GM19035 (cell line): ENCODE data around the gene MPP2.
"Not testable (repeated sequence)": the region's sequence is repeated elsewhere in the genome, so short reads cannot be mapped to it uniquely, and the experiment has no call there.

Experiments
- ATAC-seq: cut with Tn5 transposase; IDR thresholded peaks from one replicate; pipeline ENCODE4 v1.9.1; 2021; ENCODE audit not compliant: unreplicated experiment

The MPP2 gene

DNA sequence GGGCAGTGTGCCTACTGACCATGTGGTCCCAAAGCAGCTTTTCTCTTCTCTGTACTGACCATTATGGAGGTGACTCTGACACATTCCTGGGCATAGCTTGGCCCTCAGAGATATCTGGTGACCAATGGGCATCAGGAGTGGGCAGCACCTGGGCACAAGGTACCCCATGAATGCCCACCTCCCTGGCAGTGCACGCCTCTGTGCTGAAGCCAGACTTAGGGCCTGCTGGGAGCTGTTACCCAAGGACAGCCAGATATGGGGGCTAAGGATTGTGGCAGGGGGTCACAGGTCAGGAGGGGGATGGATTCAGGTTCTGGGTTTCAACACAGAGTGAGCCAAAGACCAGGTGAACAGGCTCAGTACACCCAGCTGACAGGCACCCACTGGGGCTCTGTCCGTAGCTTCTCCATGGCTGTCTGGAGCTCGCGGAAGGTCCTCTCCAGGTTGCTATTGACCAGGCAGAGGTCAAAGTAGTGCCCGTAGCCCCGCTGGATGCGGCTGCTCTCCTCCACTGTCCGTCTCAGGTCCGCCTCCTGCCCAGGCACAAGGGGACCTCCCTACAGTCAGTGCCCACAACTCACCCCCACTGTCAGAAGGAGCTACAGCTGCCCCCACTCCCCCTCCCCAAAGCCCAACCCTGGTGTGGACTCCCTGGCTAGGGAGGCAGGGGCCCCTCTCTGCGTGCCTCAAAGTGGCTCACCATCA is 29.7 kb downstream of the MPP2 start:
- ATAC-seq = no peak

DNA sequence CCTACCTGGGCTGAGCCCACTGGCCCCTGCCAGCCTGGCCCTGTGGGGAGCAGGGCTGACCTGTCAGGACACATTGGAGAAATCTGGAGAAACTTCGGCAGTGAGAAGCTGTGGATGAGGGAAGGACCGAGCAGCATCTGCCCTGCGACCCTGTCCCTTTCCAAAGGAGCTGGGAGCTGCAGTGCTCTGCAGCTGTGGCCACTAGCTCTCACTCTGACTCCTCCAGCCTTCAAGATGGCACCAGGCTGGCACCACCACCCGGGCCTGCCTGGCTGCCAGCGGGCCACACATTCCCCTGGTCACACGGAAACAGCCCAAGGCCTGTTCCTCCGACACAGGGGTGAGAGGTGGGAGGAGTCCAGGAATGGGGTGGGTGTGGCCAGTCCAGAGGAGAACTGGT is 30.3 kb downstream of the MPP2 start:
- ATAC-seq = no peak

DNA sequence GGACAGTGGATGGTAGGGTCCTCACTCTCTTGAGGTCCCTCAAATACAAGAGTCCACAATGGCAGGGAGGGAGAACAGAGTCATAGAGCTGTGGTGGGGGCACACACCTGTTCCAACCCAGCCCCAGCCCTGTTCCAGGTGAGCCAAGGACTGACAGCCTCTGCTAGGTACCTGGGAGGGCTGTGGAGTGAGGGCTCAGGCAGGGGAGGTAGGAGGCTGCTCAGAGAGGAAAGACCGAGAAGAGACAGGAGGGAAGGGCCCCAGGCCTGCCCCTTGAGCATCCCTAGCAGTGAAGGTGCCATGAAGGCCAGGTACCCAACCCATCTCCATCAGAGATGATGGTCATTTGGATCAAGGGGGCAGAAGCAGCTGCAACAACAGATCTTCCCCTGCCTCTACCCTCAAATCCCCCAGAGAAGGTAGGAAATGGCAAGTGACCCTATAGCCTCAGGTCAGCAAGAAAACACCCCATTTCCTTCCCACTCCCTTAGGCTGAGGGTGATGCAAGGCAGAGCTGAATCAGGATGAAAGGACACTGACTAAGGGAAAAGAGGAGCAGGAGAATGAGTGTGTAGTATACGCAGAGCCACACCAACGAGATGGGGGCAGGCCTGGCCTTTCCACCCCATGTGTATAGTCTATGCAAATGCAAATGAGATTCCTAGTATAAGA is 31.7 kb downstream of the MPP2 start:
- ATAC-seq = no peak

DNA sequence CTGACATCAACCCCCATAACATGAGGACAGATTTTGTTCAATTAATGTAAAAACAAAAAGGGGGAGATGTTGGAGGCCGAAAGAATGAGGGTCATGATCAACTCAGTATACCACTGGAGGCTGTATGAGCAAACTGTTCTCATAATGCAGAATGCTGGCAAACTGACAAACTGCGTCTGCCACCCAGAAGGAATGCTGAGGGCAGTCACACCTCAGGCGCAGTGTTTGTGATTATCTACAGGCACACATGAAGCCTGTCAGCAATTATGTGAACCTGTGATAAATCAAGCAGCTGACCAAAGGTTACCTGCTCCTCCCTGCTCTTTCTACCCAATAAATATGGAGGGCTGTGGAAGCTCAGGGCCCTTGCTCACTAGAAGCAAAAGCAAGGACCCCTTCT is 33.0 kb downstream of the MPP2 start:
- ATAC-seq = no peak

DNA sequence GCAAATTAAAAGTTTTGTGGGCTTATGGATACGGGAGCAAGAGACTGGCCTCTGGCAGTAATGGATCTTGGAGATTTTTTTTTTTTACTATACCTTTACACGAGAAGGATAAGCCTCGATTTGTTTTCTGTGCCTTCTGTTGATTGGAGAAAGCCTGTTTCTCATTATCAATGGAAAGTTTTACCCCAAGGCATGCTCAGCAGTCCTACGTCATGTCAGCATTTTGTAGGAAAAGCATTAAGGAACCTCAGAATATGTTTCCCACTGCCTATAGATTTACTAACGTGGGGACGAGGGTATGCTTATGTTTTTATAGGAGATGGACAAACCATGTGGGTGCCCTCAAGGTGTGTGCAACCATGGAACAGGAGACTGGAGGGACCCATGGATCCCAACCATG is 33.5 kb downstream of the MPP2 start:
- no peak for ATAC-seq

DNA sequence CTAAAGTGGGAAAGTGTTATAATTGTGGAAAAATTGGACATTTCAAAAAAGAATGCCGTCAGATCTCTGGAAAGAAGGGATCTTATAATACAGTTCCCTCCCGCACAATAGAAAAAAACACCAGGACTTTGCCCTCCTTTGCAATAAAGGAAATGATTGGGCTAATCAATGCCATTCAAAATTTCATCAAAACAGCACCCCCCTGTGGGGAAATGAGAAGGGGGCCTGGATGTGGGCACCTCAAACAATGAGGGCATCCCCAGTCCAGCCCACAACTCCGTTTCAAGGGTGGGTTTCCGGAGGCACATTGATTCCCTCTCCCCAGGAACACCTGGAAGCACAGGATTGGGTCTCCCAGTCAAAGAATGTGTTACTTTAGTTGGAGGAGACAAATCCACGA is 34.2 kb downstream of the MPP2 start:
- ATAC-seq = no peak

DNA sequence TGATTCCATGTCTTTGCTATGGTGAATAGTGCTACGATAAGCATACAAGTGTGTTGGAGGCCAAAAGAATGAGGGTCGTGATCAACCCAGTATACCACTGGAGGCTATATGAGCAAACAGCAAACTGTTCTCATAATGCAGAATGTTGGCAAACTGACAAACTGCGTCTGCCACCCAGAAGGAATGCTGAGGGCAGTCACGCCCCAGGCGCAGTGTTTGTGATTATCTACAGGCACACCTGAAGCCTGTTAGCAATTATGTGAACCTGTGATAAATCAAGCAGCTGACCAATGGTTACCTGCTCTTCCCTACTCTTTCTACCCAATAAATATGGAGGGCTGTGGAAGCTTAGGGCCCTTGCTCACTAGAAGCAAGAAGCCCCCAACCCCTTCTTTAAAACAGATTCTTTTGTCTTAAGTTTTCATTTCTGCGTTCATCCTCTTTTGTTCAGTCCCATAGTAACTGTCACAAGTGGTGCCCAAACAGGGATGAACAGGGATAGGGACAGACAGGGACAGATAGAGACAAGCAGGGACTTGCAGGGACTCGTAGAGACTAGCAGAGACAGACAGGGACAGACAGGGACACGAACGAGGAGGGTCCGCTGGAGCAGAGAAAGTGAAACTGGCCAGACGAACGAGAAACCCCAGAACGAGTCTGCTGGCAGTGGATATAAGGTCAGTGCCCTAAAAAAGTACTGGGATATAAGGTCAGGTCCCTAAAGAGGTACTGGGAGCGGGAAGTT is 35.2 kb downstream of the MPP2 start:
- ATAC-seq = no peak

DNA sequence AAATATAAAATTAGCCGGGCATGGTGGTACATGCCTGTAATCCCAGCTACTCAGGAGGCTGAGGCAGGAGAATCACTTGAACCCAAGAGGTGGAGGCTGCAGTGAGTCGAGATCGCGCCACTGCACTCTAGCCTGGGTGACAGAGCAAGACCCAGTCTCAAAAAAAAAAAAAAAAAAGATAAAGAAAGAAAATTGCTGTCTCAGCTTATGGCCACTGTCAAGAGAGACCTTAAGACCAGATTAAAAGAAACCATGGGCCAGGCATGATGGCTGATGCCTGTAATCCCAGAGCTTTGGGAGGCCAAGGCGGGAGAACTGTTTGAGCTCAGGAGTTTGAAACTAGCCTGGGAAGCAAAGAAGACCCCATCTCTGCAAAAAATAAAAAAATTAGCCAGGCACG is 38.3 kb downstream of the MPP2 start:
- not testable (repeated sequence) for ATAC-seq

DNA sequence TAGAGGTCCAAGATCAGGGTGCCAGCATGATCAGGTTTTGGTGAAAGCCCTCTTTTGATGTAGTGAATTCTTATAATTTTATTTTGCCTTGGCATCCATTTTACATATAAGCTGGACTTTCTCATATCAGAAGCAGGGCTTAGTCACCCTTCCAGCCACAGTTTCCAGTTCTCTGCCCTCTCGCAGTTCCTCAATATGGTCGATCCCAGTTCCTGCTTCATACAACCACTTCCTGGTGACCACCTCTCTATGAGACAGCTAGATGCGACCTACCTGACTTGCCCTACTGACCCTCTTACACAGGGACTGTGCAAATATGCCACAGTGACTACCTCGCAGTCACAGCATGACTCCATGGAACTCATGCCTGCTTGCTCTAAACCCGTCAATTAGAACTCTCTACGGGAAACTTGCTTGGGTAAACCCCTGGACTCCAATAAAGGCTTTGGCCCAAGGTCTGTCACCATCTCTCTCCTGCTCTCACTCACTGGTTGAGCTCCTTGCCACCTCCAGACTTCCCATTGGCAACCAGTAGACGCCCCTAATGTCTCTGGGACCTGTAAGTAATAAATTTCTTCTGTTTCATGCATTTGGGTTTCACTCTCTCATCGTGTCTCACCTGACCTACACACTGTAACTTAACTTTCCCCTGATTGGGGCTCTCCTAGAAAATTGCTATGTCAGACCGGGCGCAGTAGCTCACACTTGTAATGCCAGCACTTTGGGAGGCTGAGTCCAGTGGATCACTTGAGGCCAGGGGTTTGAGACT is 38.9 kb downstream of the MPP2 start:
- ATAC-seq = no peak

DNA sequence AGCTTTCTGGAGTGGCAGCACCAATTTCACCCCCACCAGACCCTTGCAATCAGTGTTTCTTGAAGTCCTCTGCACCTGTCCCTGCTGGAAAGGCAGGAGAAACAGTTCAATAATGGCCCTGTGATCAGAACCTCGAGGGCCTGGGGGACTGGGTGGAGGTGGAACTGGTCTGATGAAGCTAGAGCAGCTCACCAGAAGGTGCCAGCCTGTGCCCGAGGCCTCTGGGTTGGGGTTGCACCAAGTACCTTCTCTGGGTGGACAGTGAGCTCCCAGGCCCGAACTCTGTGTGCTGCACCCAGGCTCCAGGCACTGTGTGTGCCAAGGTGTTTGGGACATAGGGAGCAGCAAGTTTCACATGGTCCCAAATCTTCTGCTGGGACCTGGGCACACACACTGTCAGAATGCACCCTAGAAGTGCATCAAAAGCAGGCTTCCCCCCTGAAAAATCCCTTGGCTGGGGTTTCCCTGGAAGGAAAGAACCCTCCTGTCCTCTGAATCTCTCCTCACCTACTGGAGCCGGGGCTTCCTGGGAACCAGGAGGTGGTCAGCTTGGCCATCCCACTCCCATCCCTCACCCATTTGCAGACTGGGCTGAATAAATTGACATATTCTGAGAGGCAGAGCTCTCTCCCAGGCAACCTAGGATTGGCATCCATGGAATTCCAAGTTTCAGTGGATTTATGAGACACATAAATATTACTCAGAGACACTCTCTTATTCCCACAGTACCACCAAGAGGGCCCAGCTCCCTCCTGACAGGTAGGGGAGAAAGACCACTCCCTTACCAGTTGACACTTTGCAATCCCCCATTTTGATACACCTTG is 43.0 kb downstream of the MPP2 start:
- ATAC-seq = no peak

DNA sequence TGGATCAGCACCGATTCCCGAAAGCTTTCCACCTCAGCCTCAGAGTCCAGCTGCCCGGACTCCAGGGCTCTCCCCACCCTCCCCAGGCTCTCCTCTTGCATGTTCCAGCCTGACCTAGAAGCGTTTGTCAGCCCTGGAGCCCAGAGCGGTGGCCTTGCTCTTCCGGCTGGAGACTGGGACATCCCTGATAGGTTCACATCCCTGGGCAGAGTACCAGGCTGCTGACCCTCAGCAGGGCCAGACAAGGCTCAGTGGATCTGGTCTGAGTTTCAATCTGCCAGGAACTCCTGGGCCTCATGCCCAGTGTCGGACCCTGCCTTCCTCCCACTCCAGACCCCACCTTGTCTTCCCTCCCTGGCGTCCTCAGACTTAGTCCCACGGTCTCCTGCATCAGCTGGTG is 45.4 kb downstream of the MPP2 start:
- ATAC-seq = no peak

DNA sequence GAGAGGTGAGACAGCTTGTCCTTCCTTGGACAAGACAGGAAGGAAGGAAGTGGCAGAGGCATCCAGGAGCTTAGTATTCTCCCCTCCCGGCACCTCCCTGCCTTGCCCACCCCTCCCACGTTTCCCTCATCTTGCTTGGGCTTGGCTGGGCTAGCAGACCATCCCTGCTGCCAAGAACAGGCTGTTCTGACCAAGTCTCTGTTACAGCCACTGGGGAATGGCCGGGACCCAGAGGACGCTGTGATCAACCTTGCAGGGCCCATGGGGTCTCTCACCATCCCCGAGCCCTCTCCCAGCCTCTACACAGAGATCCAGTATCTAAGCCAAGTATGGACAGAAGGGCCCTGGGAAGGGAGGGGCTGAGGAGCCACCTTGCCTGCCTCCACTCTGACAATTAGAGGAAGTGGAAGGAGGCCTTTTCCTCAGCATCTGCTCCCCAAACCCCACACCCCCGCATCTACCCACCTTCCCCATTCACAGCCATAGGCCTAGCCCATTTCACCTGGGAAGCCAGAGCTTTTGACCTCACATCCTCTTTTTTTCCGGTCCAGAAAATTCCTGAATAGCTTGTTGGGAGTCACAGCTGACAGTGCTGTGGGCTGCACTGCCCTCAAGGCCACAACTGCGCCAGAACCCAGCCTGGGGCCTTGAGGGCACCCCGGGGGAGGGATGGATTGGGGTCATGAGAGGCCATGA is 46.3 kb downstream of the MPP2 start:
- ATAC-seq = no peak

DNA sequence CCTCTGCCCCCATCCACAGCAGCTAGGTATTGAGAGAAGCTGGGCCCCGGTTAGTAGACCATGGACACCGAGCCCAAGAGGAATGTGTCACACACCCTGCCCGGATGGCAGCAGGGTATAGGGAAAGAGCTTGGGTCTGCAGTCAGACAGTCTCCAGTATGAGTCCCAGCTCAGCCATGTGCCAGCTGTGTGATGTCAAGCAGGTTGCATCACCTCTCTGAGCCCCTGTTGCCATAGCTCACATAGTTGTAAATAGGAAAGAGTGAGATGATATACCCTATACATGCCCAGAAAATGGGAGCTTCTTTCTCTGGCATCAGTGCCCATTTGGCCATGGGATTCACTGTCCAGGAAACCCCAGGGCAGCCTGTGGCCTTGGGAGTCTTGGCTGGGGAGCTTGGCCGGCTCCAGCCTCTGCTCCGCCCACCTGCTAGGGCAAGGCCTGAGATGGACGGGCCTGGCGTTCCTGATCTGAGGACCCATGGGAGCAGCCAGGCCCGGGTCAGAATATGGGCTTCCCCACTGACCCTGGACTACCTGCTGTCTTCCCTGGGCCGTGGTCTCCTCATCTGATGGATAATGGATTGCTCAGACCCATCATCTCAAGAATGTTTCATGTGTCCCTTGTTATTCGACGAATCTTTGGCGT is 47.1 kb downstream of the MPP2 start:
- no peak for ATAC-seq

DNA sequence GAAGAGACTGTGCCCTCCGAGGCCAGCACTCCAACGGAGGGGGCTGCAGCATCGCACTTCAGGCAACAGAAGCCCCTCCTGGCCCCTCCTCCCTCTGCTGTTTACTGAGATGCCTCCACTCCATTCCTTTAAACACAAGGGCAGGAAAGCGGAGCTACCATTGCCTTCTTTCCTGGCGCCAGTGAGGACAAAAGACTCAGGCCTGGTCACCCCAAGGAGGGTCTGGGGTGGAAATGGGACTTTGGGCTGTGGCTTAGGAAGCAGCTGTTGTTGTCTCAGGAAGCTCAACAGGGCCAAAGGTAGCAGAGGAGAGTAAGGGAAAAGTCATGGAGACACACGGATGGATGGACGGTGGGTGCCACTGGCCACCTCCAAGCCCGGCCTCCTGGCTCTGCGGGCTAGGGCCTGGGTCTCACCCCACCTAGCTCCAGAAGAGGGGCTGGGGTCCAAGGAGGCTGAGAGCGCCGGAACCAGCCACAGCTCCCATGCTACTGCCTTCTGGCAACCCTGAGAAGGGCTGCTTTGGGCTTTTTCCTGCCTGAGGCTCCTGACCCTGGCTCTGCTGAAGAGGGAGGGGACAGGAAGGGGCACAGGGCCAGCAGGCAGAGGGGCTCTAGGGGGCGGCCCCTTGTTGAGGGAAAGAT is 49.3 kb downstream of the MPP2 start:
- no peak for ATAC-seq

DNA sequence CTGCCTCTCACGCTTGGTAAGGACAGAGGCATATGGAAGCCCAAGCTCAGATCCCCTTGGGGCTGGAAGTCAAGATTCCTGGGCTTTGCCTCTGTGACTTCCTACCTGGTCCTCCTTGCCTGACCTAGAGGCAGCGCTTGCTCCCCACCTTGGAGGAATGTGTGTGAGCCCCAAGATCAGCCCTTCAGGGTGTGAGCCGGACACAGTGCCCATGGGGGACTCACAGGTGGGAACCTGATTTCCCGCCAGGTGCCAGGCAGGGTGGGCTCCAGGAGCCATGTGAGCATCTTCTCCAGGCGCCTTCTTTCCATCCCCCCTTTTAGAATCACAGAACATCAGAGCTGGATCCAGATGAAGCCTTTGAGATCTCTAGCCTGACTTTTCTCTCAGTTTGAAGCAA is 50.2 kb downstream of the MPP2 start:
- no peak for ATAC-seq

DNA sequence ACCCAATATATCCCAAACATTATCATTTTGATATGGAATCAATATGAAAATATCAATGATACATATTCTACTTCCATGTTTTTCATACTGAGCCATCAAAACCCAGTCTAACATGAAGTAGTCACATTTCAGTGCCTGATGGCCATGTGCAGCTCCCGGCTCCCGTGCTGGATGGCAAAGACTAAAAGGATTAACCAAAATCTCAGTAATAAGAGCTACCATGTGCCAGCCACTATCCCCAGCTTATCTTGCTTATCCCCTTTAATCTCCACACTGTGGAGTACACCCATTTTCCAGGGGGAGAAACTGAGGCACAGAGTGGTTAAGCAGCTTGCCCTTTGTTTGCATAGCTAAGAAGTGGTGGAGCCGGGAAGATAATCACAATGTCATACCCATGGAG is 51.2 kb downstream of the MPP2 start:
- no peak for ATAC-seq

DNA sequence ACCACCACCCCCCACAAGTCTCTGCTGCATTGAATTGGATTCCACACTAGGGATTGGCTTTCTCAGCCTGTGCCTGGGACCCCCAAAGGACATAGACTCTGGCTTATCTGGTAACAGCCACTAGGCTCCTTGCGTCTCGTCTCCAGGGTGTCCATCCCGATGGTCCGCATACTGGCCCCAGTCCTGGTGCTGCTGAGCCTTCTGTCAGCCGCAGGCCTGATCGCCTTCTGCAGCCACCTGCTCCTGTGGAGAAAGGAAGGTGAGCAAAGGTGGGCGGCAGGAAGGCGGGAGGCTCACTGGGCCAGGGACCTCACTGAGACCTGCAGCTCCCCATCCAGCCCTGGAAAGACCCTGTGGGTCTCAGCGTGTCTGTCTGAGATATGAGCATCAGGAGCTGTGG is 52.3 kb downstream of the MPP2 start:
- no peak for ATAC-seq

DNA sequence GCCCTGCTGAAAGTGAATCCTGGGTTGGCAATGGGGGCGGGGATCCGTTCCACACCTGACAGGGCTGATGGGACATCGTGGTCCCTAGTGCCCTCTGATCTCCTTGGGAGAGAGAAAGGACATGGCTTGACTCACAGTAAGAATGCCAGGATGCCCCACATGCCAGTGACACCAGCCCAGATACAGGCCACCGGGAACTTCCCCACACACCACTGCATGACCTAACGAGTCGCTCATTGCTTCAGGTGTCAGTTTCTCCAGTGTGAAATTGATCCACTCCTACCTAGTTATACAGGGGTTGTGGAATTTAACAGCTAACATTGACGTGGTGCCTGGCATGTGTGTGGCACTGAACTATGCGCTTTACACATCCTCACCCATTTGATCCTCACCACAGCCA is 52.8 kb downstream of the MPP2 start:
- ATAC-seq = no peak

DNA sequence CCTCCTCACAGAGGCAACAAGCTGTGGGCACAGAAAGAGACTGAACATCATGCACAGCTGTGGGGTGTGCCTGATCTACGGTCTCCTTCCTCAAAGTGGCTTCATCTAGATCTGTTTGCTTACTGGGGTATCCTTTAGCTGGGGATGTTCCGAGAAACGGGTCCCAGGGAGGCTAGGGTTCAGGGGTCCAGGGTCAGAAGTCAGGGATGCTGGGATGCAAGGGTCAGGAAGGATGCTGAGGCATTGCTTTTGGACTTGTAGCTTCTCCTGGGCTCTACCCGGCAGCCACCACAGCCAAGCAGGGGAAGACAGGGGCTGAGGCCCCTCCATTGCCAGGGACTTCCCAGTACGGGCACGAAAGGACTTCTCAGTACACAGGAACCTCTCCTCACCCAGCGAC is 53.8 kb downstream of the MPP2 start:
- ATAC-seq = no peak
